WTC11 (cell line): Measurements from ENCODE around the gene CD79B. TPM values are rescaled to one million over a fixed set of nuclear protein-coding genes. Genes with fewer than 3 reads are reported as not detected.

Experiments used
- ATAC-seq: fragments of 200-7000 bp; cut with Tn5 transposase; 2 replicates; pipeline ENCODE4 v1.10.0; 2021; ENCODE audit warnings: mild to moderate bottlenecking, moderate library complexity
- CTCF ChIA-PET: fragments of 300-600 bp; sonication (Branson Sonifier 250); formaldehyde crosslinking; loops from one replicate; lab custom pipeline; 2021; ENCODE audit warnings: antibody characterized with exemption; lab: Charles Lee
- POLR2A ChIA-PET: fragments of 350-600 bp; sonication (Branson Sonifier 250); formaldehyde crosslinking; loops from one replicate; lab custom pipeline; 2021; ENCODE audit warnings: antibody characterized with exemption; lab: Charles Lee
- DNase-seq: peaks from one replicate; pipeline ENCODE4 v3.0.0; 2021; ENCODE audit warnings: low spot score
- H3K27ac Mint-ChIP-seq: 2 replicates; pipeline ENCODE4 v1.8.0; 2021; ENCODE audit warnings: mixed read lengths
- H3K27me3 Mint-ChIP-seq: 2 replicates; pipeline ENCODE4 v1.8.0; 2021; ENCODE audit warnings: low read depth, mild to moderate bottlenecking, moderate library complexity, mixed read lengths
- H3K36me3 Mint-ChIP-seq: 2 replicates; pipeline ENCODE4 v1.8.0; 2021; ENCODE audit warnings: mixed read lengths
- H3K4me1 Mint-ChIP-seq: 2 replicates; pipeline ENCODE4 v1.8.0; 2022; ENCODE audit warnings: mixed read lengths
- H3K4me3 Mint-ChIP-seq: 2 replicates; pipeline ENCODE4 v1.8.0; 2021; ENCODE audit warnings: mild to moderate bottlenecking, moderate library complexity, mixed read lengths
- H3K9me3 Mint-ChIP-seq: 2 replicates; pipeline ENCODE4 v1.8.0; 2021; ENCODE audit warnings: mixed read lengths
- CREB1 ChIP-seq: sonication (generic); formaldehyde crosslinking; IDR thresholded peaks from 2 replicates; pipeline ENCODE4 v1.8.0; 2023; ENCODE audit warnings: mild to moderate bottlenecking, missing genetic modification reagents
- EMX1 ChIP-seq: fragments of 250-450 bp; sonication (Bioruptor Pico); IDR thresholded peaks from 2 replicates; pipeline ENCODE4 v1.8.0; 2021; ENCODE audit warnings: mild to moderate bottlenecking
- ETV6 ChIP-seq: sonication (generic); formaldehyde crosslinking; IDR thresholded peaks from 2 replicates; pipeline ENCODE4 v1.8.1; 2022; ENCODE audit warnings: mild to moderate bottlenecking, missing genetic modification reagents
- FOXJ3 ChIP-seq: sonication (generic); formaldehyde crosslinking; IDR thresholded peaks from 2 replicates; pipeline ENCODE4 v1.9.0; 2021; ENCODE audit warnings: missing genetic modification reagents, mild to moderate bottlenecking, borderline replicate concordance
- GRHL2 ChIP-seq: fragments of 250-450 bp; sonication (Bioruptor Pico); IDR thresholded peaks from 2 replicates; pipeline ENCODE4 v1.8.0; 2022; ENCODE audit warnings: mild to moderate bottlenecking, moderate library complexity; ENCODE audit not compliant: insufficient replicate concordance, severe bottlenecking
- JAZF1 ChIP-seq: fragments of 250-450 bp; sonication (Bioruptor Pico); IDR thresholded peaks from 2 replicates; pipeline ENCODE4 v1.9.0; 2021; ENCODE audit warnings: moderate library complexity, mild to moderate bottlenecking, inconsistent platforms
- JUN ChIP-seq: sonication (generic); formaldehyde crosslinking; IDR thresholded peaks from 2 replicates; pipeline ENCODE4 v1.8.0; 2023; ENCODE audit warnings: mild to moderate bottlenecking, missing genetic modification reagents
- MXD4 ChIP-seq: fragments of 250-450 bp; sonication (Bioruptor Pico); IDR thresholded peaks from 2 replicates; pipeline ENCODE4 v1.8.0; 2021; ENCODE audit warnings: mild to moderate bottlenecking, moderate library complexity, borderline replicate concordance
- NFATC4 ChIP-seq: fragments of 250-450 bp; sonication (Bioruptor Pico); IDR thresholded peaks from 2 replicates; pipeline ENCODE4 v1.9.0; 2021; ENCODE audit warnings: mild to moderate bottlenecking
- NR1H2 ChIP-seq: sonication (generic); formaldehyde crosslinking; IDR thresholded peaks from 2 replicates; pipeline ENCODE4 v1.9.0; 2021; ENCODE audit warnings: mild to moderate bottlenecking, moderate library complexity, missing genetic modification reagents
- RORB ChIP-seq: fragments of 250-450 bp; sonication (Bioruptor Pico); IDR thresholded peaks from 2 replicates; pipeline ENCODE4 v1.9.0; 2021; ENCODE audit warnings: mild to moderate bottlenecking
- ZNF423 ChIP-seq: fragments of 250-450 bp; sonication (Bioruptor Pico); IDR thresholded peaks from 2 replicates; pipeline ENCODE4 v2.1.2; 2022; ENCODE audit warnings: mild to moderate bottlenecking, moderate library complexity
- total RNA-seq: library from RNA; stranded (reverse); gene quantifications from 3 replicates; pipeline ENCODE4 v1.2.3, GENCODE V29; 2021
- TF ChIP-seq, protein P1 (sequence below): sonication (generic); formaldehyde crosslinking; IDR thresholded peaks from 2 replicates; pipeline ENCODE4 v1.8.1; 2022; ENCODE audit warnings: low read depth, missing genetic modification reagents, borderline replicate concordance
- TF ChIP-seq, protein P2 (sequence below): sonication (generic); formaldehyde crosslinking; IDR thresholded peaks from 2 replicates; pipeline ENCODE4 v1.8.1; 2023; ENCODE audit warnings: mild to moderate bottlenecking, missing genetic modification reagents, borderline replicate concordance
- TF ChIP-seq, protein P3 (sequence below): sonication (generic); formaldehyde crosslinking; IDR thresholded peaks from 2 replicates; pipeline ENCODE4 v1.8.1; 2023; ENCODE audit warnings: mild to moderate bottlenecking, missing genetic modification reagents, moderate library complexity
- TF ChIP-seq, protein P4 (sequence below): sonication (generic); formaldehyde crosslinking; IDR thresholded peaks from 2 replicates; pipeline ENCODE4 v1.8.0; 2022; ENCODE audit warnings: mild to moderate bottlenecking, missing genetic modification reagents
- TF ChIP-seq, protein P5 (sequence below): fragments of 250-450 bp; sonication (Bioruptor Pico); IDR thresholded peaks from 2 replicates; pipeline ENCODE4 v1.9.0; 2021; ENCODE audit warnings: moderate library complexity, mild to moderate bottlenecking, inconsistent platforms, borderline replicate concordance
- TF ChIP-seq, protein P6 (sequence below): sonication (generic); formaldehyde crosslinking; IDR thresholded peaks from 2 replicates; pipeline ENCODE4 v1.8.1; 2022; ENCODE audit warnings: mild to moderate bottlenecking, moderate library complexity, missing genetic modification reagents
- TF ChIP-seq, protein P7 (sequence below): sonication (generic); formaldehyde crosslinking; IDR thresholded peaks from 2 replicates; pipeline ENCODE4 v1.8.1; 2023; ENCODE audit warnings: mild to moderate bottlenecking, missing genetic modification reagents

Gene CD79B
- total RNA-seq, 1 experiment from 2014 or later = 3.0 TPM

DNA sequence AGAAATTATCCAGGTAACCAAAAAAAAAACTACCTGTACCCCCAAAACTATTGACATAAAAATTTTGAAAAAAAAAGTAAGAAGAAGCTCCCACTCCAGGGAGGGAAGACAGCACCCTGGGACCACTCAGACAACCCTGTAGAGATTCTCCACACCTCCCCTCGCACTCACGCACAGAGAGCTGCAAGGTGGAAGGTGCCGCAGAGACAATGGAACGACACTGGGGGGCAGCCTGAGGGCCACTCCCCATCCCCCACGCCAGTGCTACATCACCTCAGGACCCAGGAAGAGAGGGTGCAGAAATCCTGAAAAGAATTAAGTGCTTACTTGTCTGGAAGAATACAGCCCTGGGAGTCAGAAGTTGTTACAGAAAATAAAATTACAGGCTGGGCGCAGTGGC, 5.2 kb upstream of the CD79B start (continued):
- TF ChIP-seq NR1H2 (no peak), JAZF1 (no peak), FOXJ3 (CRISPR knock-in tag) (no peak), MXD4 (CRISPR knock-in tag) (no peak), EMX1 (CRISPR knock-in tag) (no peak), GRHL2 (no peak), JUN (CRISPR knock-in tag) (no peak), NFATC4 (no peak)
- TF ChIP-seq, protein P1, sequence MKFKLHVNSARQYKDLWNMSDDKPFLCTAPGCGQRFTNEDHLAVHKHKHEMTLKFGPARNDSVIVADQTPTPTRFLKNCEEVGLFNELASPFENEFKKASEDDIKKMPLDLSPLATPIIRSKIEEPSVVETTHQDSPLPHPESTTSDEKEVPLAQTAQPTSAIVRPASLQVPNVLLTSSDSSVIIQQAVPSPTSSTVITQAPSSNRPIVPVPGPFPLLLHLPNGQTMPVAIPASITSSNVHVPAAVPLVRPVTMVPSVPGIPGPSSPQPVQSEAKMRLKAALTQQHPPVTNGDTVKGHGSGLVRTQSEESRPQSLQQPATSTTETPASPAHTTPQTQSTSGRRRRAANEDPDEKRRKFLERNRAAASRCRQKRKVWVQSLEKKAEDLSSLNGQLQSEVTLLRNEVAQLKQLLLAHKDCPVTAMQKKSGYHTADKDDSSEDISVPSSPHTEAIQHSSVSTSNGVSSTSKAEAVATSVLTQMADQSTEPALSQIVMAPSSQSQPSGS (CRISPR knock-in tag) = no peak
- TF ChIP-seq, protein P2, sequence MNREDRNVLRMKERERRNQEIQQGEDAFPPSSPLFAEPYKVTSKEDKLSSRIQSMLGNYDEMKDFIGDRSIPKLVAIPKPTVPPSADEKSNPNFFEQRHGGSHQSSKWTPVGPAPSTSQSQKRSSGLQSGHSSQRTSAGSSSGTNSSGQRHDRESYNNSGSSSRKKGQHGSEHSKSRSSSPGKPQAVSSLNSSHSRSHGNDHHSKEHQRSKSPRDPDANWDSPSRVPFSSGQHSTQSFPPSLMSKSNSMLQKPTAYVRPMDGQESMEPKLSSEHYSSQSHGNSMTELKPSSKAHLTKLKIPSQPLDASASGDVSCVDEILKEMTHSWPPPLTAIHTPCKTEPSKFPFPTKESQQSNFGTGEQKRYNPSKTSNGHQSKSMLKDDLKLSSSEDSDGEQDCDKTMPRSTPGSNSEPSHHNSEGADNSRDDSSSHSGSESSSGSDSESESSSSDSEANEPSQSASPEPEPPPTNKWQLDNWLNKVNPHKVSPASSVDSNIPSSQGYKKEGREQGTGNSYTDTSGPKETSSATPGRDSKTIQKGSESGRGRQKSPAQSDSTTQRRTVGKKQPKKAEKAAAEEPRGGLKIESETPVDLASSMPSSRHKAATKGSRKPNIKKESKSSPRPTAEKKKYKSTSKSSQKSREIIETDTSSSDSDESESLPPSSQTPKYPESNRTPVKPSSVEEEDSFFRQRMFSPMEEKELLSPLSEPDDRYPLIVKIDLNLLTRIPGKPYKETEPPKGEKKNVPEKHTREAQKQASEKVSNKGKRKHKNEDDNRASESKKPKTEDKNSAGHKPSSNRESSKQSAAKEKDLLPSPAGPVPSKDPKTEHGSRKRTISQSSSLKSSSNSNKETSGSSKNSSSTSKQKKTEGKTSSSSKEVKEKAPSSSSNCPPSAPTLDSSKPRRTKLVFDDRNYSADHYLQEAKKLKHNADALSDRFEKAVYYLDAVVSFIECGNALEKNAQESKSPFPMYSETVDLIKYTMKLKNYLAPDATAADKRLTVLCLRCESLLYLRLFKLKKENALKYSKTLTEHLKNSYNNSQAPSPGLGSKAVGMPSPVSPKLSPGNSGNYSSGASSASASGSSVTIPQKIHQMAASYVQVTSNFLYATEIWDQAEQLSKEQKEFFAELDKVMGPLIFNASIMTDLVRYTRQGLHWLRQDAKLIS (CRISPR knock-in tag) = no peak
- TF ChIP-seq, protein P3, sequence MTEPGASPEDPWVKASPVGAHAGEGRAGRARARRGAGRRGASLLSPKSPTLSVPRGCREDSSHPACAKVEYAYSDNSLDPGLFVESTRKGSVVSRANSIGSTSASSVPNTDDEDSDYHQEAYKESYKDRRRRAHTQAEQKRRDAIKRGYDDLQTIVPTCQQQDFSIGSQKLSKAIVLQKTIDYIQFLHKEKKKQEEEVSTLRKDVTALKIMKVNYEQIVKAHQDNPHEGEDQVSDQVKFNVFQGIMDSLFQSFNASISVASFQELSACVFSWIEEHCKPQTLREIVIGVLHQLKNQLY (CRISPR knock-in tag) = no peak
- TF ChIP-seq, protein P4, sequence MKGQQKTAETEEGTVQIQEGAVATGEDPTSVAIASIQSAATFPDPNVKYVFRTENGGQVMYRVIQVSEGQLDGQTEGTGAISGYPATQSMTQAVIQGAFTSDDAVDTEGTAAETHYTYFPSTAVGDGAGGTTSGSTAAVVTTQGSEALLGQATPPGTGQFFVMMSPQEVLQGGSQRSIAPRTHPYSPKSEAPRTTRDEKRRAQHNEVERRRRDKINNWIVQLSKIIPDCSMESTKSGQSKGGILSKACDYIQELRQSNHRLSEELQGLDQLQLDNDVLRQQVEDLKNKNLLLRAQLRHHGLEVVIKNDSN (CRISPR knock-in tag) = no peak
- TF ChIP-seq, protein P5, sequence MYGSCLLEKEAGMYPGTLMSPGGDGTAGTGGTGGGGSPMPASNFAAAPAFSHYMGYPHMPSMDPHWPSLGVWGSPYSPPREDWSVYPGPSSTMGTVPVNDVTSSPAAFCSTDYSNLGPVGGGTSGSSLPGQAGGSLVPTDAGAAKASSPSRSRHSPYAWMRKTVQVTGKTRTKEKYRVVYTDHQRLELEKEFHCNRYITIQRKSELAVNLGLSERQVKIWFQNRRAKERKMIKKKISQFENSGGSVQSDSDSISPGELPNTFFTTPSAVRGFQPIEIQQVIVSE (CRISPR knock-in tag) = no peak

DNA sequence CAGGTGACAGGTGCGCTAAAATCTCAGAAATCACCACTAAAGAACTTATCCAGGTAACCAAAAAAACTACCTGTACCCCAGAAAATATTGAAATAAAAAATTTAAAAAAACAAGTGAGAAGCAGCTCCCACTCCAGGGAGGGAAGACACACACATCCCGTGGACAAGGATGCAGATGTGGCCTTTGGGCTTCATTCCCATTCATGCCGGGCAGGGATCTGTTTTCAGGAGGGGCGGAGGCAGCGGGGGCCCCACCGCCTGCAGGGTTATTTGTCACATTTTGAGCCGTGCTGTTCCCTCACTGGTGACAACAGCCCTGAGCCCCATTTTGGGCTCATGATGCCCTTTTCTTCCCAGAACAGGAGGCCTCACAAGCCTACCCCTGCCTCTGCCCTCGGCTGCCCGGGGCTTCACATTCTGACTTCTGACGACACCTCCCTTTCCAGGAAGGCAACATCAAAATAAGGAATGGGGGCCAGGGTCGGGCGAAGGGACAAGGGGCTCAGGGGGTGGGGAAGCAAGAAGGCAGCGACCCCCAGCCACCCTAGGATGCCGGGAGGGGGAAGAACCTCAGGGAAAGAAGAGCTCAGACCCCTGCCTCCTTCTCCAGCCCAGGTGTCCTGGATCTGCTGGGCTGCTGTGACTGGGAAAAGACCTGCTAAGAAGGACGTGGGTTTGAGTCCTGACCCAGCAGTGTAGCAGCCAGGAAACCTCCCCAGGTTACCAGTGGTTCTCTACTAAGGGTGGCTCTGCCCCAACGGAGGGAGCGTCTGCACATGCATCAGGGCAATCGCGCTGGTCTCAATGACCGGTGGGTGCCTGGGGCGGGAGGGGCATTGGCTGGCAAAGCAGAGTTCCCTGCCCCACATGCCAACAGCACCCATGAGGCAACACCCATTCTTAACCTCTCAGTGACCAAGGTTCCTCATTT, 2.3 kb upstream of the CD79B start:
- TF ChIP-seq, protein P6, sequence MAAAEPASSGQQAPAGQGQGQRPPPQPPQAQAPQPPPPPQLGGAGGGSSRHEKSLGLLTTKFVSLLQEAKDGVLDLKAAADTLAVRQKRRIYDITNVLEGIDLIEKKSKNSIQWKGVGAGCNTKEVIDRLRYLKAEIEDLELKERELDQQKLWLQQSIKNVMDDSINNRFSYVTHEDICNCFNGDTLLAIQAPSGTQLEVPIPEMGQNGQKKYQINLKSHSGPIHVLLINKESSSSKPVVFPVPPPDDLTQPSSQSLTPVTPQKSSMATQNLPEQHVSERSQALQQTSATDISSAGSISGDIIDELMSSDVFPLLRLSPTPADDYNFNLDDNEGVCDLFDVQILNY (CRISPR knock-in tag) = no peak
- TF ChIP-seq RORB (CRISPR knock-in tag) (no peak), ZNF423 (CRISPR knock-in tag) (no peak), MXD4 (CRISPR knock-in tag) (no peak), CREB1 (CRISPR knock-in tag) (no peak), GRHL2 (no peak), JAZF1 (no peak), ETV6 (CRISPR knock-in tag) (no peak)
- TF ChIP-seq, protein P7, sequence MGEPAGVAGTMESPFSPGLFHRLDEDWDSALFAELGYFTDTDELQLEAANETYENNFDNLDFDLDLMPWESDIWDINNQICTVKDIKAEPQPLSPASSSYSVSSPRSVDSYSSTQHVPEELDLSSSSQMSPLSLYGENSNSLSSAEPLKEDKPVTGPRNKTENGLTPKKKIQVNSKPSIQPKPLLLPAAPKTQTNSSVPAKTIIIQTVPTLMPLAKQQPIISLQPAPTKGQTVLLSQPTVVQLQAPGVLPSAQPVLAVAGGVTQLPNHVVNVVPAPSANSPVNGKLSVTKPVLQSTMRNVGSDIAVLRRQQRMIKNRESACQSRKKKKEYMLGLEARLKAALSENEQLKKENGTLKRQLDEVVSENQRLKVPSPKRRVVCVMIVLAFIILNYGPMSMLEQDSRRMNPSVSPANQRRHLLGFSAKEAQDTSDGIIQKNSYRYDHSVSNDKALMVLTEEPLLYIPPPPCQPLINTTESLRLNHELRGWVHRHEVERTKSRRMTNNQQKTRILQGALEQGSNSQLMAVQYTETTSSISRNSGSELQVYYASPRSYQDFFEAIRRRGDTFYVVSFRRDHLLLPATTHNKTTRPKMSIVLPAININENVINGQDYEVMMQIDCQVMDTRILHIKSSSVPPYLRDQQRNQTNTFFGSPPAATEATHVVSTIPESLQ = no peak
- DNase-seq = no peak
- ChIA-PET CTCF (interaction anchor here (1.0 to 2.6 kb wide), 4 partner anchors 12 to 348 kb away, joined by 3 to 18 read pairs (median 8); partner anchors contain the start of genes CSHL1 and GH1), POLR2A (no interaction called here)
- no peak overlapping the region for H3K27ac Mint-ChIP-seq
- H3K4me1 Mint-ChIP-seq = peaks cover 22% of the 10 kb centered on the region
- no peaks in the 10 kb centered on the region for H3K36me3 Mint-ChIP-seq
- H3K4me3 Mint-ChIP-seq = no peak overlapping the region
- H3K9me3 Mint-ChIP-seq = no peaks in the 10 kb centered on the region
- ATAC-seq = no peak
- H3K27me3 Mint-ChIP-seq = no peaks in the 10 kb centered on the region; the same call in 1 of the 2 replicates
